Tibial nerve (tissue), 4 donors: ENCODE measurements around the gene OSBPL3. TPM values are rescaled to one million over a fixed set of nuclear protein-coding genes. Genes with fewer than 3 reads are reported as not detected.

Source experiments
- DNase-seq, 2 donors: peaks; one replicate each; pipeline ENCODE4 v3.0.0-alpha.2; 2019; ENCODE audit warnings: low spot score in 2 of 2
- H3K27ac ChIP-seq, 4 donors: fragments of 200-600 bp; sonication (generic) in 3 of 4; one replicate each; pipeline ENCODE4 v1.5.1; 2017 to 2019; ENCODE audit warnings: mild to moderate bottlenecking in 1 of 4
- H3K27me3 ChIP-seq, 2 donors: fragments of 200-600 bp; sonication (generic) in 1 of 2; one replicate each; pipeline versions ENCODE4 v1.5.1 to v1.6.0; 2017 to 2019
- H3K36me3 ChIP-seq, 3 donors: fragments of 200-600 bp; sonication (generic); one replicate each; pipeline ENCODE4 v1.5.1; 2018 to 2019
- H3K4me1 ChIP-seq, 4 donors: fragments of 200-600 bp; sonication (generic) in 3 of 4; one replicate each; pipeline ENCODE4 v1.5.1; 2017 to 2019
- H3K4me3 ChIP-seq, 4 donors: fragments of 200-600 bp; sonication (generic) in 3 of 4; one replicate each; pipeline ENCODE4 v1.5.1; 2017 to 2019; ENCODE audit warnings: mild to moderate bottlenecking in 1 of 4, moderate library complexity in 1 of 4
- H3K9me3 ChIP-seq, 4 donors: fragments of 200-600 bp; sonication (generic) in 3 of 4; one replicate each; pipeline ENCODE4 v1.5.1; 2017 to 2019
- EP300 ChIP-seq, 2 donors: sonication (generic); formaldehyde crosslinking; IDR thresholded peaks; one replicate each; pipeline ENCODE4 v1.6.1; 2017; ENCODE audit warnings: antibody characterized with exemption in 2 of 2, mild to moderate bottlenecking in 1 of 2
- POLR2A ChIP-seq, 2 donors: fragments of 450-650 bp; IDR thresholded peaks; one replicate each; pipeline ENCODE4 v1.6.1; 2017; ENCODE audit warnings: antibody characterized with exemption in 2 of 2, mild to moderate bottlenecking in 2 of 2, moderate library complexity in 2 of 2
- WGBS, 2 donors: methylation state at CpG; one replicate each; pipeline ENCODE4 v1.1.5; 2018; 5-methylcytosine and 5-hydroxymethylcytosine counted together
- total RNA-seq, 4 donors: library from RNA; depleted of rRNA; stranded (reverse); fragments of >200 nt; gene quantifications; one replicate each; pipeline ENCODE4 v1.1.0, GENCODE V29; 2016
- TF ChIP-seq, protein P1 (sequence below), 5 experiments: fragments of 200-600 bp in 3 of 5; fragments of 450-650 bp in 2 of 5; sonication (generic) in 3 of 5; IDR thresholded peaks; one replicate each; pipeline ENCODE4 v1.5.1; 2016 to 2019; ENCODE audit warnings: antibody characterized with exemption in 5 of 5, mild to moderate bottlenecking in 3 of 5, moderate library complexity in 2 of 5

OSBPL3 gene
- total RNA-seq, 4 donors from 2014 or later: 1.6 to 7.3 (median 5.3) TPM

DNA sequence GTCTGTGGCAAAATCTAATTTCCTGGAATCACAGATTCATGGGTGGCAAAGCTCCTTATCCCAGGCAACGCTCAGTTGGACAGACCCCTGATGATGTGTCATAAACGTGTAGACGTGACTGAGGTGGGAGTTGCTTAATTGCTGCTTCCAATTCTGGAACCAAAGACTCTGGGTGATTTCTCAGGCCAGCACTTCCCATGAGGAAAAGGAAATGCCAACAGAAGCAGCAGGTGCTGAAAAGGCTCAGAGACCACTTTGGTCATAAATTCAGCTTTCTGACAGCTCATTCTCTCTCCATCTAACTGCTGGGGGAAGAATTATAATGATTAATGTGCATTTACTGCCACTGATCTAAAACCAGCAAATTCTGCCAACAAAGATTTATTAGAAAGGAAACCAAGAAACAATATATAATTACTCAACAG lies 88.7 kb downstream of the OSBPL3 start:
- TF ChIP-seq EP300 (IDR thresholded peaks at IDR 0.05) (no peak), POLR2A (IDR thresholded peaks at IDR 0.05) (no peak)
- TF ChIP-seq, protein P1, sequence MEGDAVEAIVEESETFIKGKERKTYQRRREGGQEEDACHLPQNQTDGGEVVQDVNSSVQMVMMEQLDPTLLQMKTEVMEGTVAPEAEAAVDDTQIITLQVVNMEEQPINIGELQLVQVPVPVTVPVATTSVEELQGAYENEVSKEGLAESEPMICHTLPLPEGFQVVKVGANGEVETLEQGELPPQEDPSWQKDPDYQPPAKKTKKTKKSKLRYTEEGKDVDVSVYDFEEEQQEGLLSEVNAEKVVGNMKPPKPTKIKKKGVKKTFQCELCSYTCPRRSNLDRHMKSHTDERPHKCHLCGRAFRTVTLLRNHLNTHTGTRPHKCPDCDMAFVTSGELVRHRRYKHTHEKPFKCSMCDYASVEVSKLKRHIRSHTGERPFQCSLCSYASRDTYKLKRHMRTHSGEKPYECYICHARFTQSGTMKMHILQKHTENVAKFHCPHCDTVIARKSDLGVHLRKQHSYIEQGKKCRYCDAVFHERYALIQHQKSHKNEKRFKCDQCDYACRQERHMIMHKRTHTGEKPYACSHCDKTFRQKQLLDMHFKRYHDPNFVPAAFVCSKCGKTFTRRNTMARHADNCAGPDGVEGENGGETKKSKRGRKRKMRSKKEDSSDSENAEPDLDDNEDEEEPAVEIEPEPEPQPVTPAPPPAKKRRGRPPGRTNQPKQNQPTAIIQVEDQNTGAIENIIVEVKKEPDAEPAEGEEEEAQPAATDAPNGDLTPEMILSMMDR (IDR thresholded peaks at IDR 0.05): no peak
- Histone ChIP-seq H3K9me3 (no peaks in the 10 kb centered on the region), H3K4me3 (no peak overlapping the region), H3K27me3 (no peaks in the 10 kb centered on the region), H3K4me1 (no peaks in the 10 kb centered on the region), H3K27ac (no peak overlapping the region), H3K36me3 (no peaks in the 10 kb centered on the region)
- DNase-seq: no peak
- WGBS, 2 donors: 42 to 43% methylated on average over 3 of the region's 3 CpGs

DNA sequence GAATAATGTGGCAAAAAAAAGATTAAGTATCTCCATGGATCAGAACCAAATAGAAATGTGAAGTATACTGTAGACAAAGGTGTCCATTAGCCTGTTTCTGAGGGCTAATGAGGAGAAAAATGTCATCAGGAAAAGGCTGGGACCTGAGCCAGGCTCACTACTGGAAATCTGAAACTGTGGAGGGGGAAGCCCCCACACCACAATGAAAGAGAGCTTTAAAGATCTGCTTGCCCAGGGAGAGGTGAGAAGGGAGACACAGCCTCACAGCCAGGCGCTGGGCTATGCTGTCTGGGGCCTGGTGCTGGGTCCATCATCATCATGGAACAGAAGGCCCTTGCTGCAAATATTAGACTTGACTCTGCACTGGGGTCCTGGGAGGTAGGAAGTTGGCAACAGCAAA lies 90.4 kb downstream of the OSBPL3 start:
- DNase-seq: no peak
- no peaks in the 10 kb centered on the region for H3K27me3 ChIP-seq
- H3K27ac ChIP-seq: no peak overlapping the region
- no peaks in the 10 kb centered on the region for H3K9me3 ChIP-seq
- WGBS, 2 donors: 75 to 93% methylated on average over 1 of the region's 1 CpG
- TF ChIP-seq, protein P1 (IDR thresholded peaks at IDR 0.05): no peak
- TF ChIP-seq POLR2A (IDR thresholded peaks at IDR 0.05) (no peak), EP300 (IDR thresholded peaks at IDR 0.05) (no peak)
- H3K36me3 ChIP-seq: no peaks in the 10 kb centered on the region
- no peak overlapping the region for H3K4me3 ChIP-seq
- no peaks in the 10 kb centered on the region for H3K4me1 ChIP-seq

DNA sequence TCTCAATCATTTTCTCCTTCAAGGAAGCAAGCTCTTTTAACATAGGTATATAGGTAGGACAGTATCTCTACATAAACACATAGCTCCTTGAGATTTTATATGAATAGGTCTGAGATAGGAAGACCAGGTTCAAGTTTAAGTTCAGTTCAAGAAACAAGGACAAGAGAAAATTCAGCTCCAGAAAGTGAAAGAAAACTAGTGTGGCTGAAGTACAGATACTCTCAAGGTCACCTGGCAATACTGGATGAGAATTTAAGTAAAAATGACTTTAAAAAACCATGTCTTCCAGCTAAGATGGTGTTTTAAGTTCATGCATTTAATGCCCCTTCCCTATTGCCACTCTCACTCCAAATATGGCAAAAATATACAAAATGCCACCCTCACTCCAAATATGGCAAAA lies 91.3 kb downstream of the OSBPL3 start:
- no peak for DNase-seq
- no peak overlapping the region for H3K27ac ChIP-seq
- H3K4me1 ChIP-seq: peaks cover 0 to under 1% (median 0%) of the 10 kb centered on the region in 4 donors
- H3K9me3 ChIP-seq: no peaks in the 10 kb centered on the region
- no peaks in the 10 kb centered on the region for H3K27me3 ChIP-seq
- no peak overlapping the region for H3K4me3 ChIP-seq
- TF ChIP-seq EP300 (IDR thresholded peaks at IDR 0.05) (no peak), POLR2A (IDR thresholded peaks at IDR 0.05) (no peak)
- TF ChIP-seq, protein P1 (IDR thresholded peaks at IDR 0.05): no peak
- H3K36me3 ChIP-seq: no peaks in the 10 kb centered on the region

GRCh38 chr7:24885716-24886115 lies 94.3 kb downstream of the OSBPL3 start:
- TF ChIP-seq POLR2A (IDR thresholded peaks at IDR 0.05) (no peak), EP300 (IDR thresholded peaks at IDR 0.05) (no peak)
- TF ChIP-seq, protein P1 (IDR thresholded peaks at IDR 0.05): no peak
- Histone ChIP-seq H3K4me1 (peaks cover 0 to 13% (median 0%) of the 10 kb centered on the region in 4 donors), H3K4me3 (no peak overlapping the region), H3K36me3 (no peaks in the 10 kb centered on the region), H3K27ac (no peak overlapping the region), H3K9me3 (no peaks in the 10 kb centered on the region), H3K27me3 (no peaks in the 10 kb centered on the region)
- DNase-seq: no peak
- 85 to 89% methylated on average over 1 of the region's 1 CpG for WGBS, 2 donors

DNA sequence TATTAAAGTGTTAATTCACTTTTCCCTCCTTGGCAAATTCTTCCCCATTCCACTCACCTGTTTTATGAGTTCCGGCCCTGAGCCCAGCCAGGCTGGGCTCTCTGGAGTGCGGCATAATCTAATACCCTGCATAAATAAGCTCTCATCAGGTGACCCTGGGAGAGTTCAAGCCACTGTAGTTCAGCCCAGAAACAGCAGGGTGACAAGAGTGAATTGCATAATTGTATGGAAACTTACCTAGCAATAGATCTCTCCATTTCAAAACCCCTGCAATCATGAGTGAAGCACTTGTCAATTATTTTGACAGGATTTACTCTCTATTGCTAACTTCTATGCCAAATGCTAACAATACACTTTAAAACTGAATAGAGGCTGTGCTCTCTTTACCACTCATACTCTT lies 94.7 kb downstream of the OSBPL3 start:
- Histone ChIP-seq H3K27ac (no peak overlapping the region), H3K9me3 (no peaks in the 10 kb centered on the region), H3K36me3 (no peaks in the 10 kb centered on the region), H3K4me1 (peaks cover 0 to 13% (median 0%) of the 10 kb centered on the region in 4 donors), H3K27me3 (no peaks in the 10 kb centered on the region), H3K4me3 (no peak overlapping the region)
- TF ChIP-seq POLR2A (IDR thresholded peaks at IDR 0.05) (no peak), EP300 (IDR thresholded peaks at IDR 0.05) (no peak)
- TF ChIP-seq, protein P1 (IDR thresholded peaks at IDR 0.05): no peak
- WGBS, 2 donors: 83 to 89% methylated on average over 2 of the region's 2 CpGs
- DNase-seq: no peak
